ENCODE measurements around the gene PTPN3. TPM values are rescaled to one million over a fixed set of nuclear protein-coding genes. Genes with fewer than 3 reads are reported as not detected.

Gene PTPN3
- total RNA-seq, 1 experiment from 2014 or later: 20.8 TPM

GRCh38 chr9:109355564-109356297, 142.4 kb downstream of the PTPN3 start:
- Histone ChIP-seq H4K20me1 (ENCODE audit: insufficient read depth) (no peaks in the 10 kb centered on the region), H3K27me3 (ENCODE audit: insufficient read depth, low read length) (no peaks in the 10 kb centered on the region), H3K9me3 (ENCODE audit: control insufficient read depth in 1 of 2, insufficient read depth in 1 of 2, low read depth in 1 of 2, low read length in 2 of 2) (no peaks in the 10 kb centered on the region), H3K9ac (ENCODE audit: low read length) (no peak overlapping the region), H3K4me3 (replicated peaks in 1 of 2; ENCODE audit: low read depth in 1 of 2, low read length in 2 of 2) (no peak overlapping the region), H3K79me2 (ENCODE audit: insufficient read depth, low read length) (no peaks in the 10 kb centered on the region), H3K9me2 (ENCODE audit: insufficient read depth) (no peaks in the 10 kb centered on the region; the same call in 1 of the 2 replicates), H2AFZ (ENCODE audit: low read depth, low read length, poor library complexity, severe bottlenecking) (no peak overlapping the region), H3K36me3 (ENCODE audit: control insufficient read depth in 1 of 2, insufficient read depth in 2 of 2, low read length in 2 of 2) (no peaks in the 10 kb centered on the region), H3K27ac (ENCODE audit: low read depth, low read length) (no peak overlapping the region), H3K4me2 (ENCODE audit: low read length) (no peak overlapping the region), H3K4me1 (ENCODE audit: control insufficient read depth in 1 of 2, insufficient read depth in 2 of 2, low read length in 2 of 2) (no peaks in the 10 kb centered on the region)
- BruUV-seq (replicated peaks): no TSS peak
- TF ChIP-seq POLR2AphosphoS5 (IDR thresholded peaks at IDR 0.05; ENCODE audit: low read depth, low read length) (no peak), ZBTB33 (IDR thresholded peaks at IDR 0.05; ENCODE audit: extremely low read depth, insufficient replicate concordance, low read length) (no peak), ZFX (IDR thresholded peaks at IDR 0.05) (no peak), MAX (IDR thresholded peaks at IDR 0.05) (no peak), CTCF (IDR thresholded peaks at IDR 0.05 in 2 of 3, conservative IDR thresholded peaks at IDR 0.05 in 1 of 3; ENCODE audit: borderline replicate concordance in 1 of 3, insufficient read depth in 1 of 3, low read depth in 2 of 3, low read length in 2 of 3) (no peak)
- TF ChIP-seq, protein P1, sequence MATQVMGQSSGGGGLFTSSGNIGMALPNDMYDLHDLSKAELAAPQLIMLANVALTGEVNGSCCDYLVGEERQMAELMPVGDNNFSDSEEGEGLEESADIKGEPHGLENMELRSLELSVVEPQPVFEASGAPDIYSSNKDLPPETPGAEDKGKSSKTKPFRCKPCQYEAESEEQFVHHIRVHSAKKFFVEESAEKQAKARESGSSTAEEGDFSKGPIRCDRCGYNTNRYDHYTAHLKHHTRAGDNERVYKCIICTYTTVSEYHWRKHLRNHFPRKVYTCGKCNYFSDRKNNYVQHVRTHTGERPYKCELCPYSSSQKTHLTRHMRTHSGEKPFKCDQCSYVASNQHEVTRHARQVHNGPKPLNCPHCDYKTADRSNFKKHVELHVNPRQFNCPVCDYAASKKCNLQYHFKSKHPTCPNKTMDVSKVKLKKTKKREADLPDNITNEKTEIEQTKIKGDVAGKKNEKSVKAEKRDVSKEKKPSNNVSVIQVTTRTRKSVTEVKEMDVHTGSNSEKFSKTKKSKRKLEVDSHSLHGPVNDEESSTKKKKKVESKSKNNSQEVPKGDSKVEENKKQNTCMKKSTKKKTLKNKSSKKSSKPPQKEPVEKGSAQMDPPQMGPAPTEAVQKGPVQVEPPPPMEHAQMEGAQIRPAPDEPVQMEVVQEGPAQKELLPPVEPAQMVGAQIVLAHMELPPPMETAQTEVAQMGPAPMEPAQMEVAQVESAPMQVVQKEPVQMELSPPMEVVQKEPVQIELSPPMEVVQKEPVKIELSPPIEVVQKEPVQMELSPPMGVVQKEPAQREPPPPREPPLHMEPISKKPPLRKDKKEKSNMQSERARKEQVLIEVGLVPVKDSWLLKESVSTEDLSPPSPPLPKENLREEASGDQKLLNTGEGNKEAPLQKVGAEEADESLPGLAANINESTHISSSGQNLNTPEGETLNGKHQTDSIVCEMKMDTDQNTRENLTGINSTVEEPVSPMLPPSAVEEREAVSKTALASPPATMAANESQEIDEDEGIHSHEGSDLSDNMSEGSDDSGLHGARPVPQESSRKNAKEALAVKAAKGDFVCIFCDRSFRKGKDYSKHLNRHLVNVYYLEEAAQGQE (IDR thresholded peaks at IDR 0.05; ENCODE audit: low read depth): no peak
- ChIA-PET CTCF (no interaction called here), RAD21 (ENCODE audit: low non-redundant PET in 1 of 2, low total read pairs in 2 of 2, uncharacterized antibody in 2 of 2, unreplicated experiment in 2 of 2) (no interaction called here), POLR2A (no interaction called here)
- no peak for DNase-seq (ENCODE audit: low read depth, low spot score)
- no peak for ATAC-seq
- intact Hi-C loops (cut with micrococcal nuclease): no loop called here

Measured in HCT116 (cell line).